Bronchus fibroblast of lung (primary cell): ENCODE data around the gene SEPTIN2. TPM values are rescaled to one million over a fixed set of nuclear protein-coding genes. Genes with fewer than 3 reads are reported as not detected.

Experiments
- total RNA-seq: library from RNA; depleted of rRNA; stranded (reverse); fragments of >200 nt; gene quantifications from 2 replicates; pipeline ENCODE4 v1.2.3, GENCODE V29; 2015

The SEPTIN2 gene
- 236 and 282 TPM in 2 replicates for total RNA-seq

GRCh38 chr2:241315879-241316631 is at the start of gene SEPTIN2:
TSS of gene SEPTIN2 (plus strand) at chr2:241315925. CDS start at chr2:241324233, 8,308 bp downstream.

GRCh38 chr2:241315093-241315878 is 439 bp upstream of the SEPTIN2 start, which contains the start of gene HDLBP:
TSS of gene HDLBP (minus strand) at chr2:241315672. CDS start at chr2:241266869, 48,803 bp downstream.

GRCh38 chr2:241355983-241356870 is 40.5 kb downstream of the SEPTIN2 start, which contains the start of gene FARP2:
TSS of gene FARP2 (plus strand) at chr2:241356285. CDS start at chr2:241373108, 16,823 bp downstream.

Other genes starting within 250 kb of the SEPTIN2 start
- gene MTERF4, start 213.6 kb upstream of the SEPTIN2 start, total RNA-seq: 24.7 and 27.6 TPM in 2 replicates
- gene PASK, start 166.5 kb upstream of the SEPTIN2 start, total RNA-seq: 6.1 and 7.1 TPM in 2 replicates
- 68.8 and 69.6 TPM in 2 replicates for gene PPP1R7, start 165.5 kb upstream of the SEPTIN2 start, total RNA-seq
- under 0.01 and 0.30 TPM in 2 replicates for gene ANO7, start 127.2 kb upstream of the SEPTIN2 start, total RNA-seq
- gene HDLBP, start 253 bp upstream of the SEPTIN2 start, total RNA-seq: 430 and 450 TPM in 2 replicates
- 18.5 and 19.5 TPM in 2 replicates for gene FARP2, start 40.4 kb downstream of the SEPTIN2 start, total RNA-seq
- 180 and 198 TPM in 2 replicates for gene STK25, start 192.7 kb downstream of the SEPTIN2 start, total RNA-seq
- gene BOK, start 242.8 kb downstream of the SEPTIN2 start, total RNA-seq: 29.7 and 36.5 TPM in 2 replicates